GM19324 (cell line): ENCODE measurements around the gene PCDHB9.
"Not testable (repeated sequence)": the region's sequence is repeated elsewhere in the genome, so short reads cannot be mapped to it uniquely, and the experiment has no call there.

Source experiments
- ATAC-seq: cut with Tn5 transposase; IDR thresholded peaks from one replicate; pipeline ENCODE4 v1.9.1; 2021; ENCODE audit warnings: mild to moderate bottlenecking, moderate library complexity; ENCODE audit not compliant: unreplicated experiment, low FRiP score

Gene PCDHB9

DNA sequence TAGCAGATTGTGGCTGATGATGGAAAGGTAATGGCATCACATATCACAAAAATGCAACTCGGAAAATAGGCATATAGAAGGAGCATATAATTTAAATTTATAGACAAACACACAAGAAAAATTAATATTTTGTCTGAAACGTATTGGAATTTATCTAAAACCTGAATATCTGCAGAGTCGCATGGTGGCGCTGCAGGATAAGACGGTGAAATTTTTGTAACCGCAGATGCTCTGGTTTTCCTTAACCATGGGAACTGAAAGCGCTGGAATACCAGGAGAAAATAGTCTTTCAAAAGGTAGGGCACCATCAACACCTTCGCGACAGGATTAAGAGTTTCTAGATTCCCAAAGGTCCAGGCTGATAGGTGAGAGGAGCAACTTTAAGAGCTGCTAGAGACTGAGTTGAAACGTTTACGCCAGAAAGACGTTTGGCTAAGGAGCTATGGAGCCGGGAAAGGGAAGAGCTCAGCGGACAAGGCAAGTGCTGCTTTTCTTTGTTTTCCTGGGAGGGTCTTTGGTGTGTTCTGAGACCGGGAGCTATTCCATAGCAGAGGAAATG, 47.2 kb downstream of the PCDHB9 start:
- no peak for ATAC-seq

DNA sequence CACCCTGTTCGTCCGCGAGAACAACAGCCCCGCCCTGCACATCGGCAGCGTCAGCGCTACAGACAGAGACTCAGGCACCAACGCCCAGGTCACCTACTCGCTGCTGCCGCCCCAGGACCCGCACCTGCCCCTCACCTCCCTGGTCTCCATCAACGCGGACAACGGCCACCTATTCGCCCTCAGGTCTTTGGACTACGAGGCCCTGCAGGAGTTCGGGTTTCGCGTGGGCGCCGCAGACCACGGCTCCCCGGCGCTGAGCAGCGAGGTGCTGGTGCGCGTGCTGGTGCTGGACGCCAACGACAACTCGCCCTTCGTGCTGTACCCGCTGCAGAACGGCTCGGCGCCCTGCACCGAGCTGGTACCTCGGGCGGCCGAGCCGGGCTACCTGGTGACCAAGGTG, 49.0 kb downstream of the PCDHB9 start:
- ATAC-seq: not testable (repeated sequence)

DNA sequence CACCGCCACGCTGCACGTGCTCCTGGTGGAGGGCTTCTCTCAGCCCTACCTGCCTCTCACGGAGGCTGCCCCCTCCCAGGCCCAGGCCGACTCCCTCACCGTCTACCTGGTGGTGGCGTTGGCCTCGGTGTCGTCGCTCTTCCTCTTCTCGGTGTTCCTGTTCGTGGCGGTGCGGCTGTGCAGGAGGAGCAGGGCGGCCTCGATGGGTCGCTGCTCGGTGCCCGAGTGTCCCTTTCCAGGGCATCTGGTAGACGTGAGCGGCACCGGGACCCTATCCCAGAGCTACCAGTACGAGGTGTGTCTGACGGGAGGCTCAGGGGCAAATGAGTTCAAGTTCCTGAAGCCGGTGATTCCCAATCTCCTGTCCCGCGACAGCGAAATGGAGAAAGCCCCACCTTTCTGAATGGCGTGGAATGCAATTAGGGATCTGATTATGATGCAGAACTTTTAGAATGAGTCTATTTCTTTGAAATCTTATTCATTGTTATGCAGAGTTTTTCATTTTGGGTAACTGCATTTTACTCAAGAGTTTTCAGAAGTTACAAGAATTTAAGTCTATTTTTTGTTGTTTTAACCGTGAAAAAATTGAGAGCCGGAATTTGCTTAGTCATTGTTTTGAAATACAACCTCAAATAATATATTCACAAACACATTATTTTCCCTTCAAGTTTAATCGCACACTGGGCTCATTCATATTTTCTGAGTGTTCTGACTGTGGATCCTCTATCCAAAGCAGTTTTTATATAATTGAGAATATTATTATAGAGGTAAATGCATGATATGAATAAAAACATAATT, 49.8 kb downstream of the PCDHB9 start:
- ATAC-seq: no peak
